ENCODE measurements around the gene GRIA1. TPM values are rescaled to one million over a fixed set of nuclear protein-coding genes. Genes with fewer than 3 reads are reported as not detected.
A peak's percentile ranks its signal among the peaks of the same experiment; 100 is the strongest.

Gene GRIA1
- polyA plus RNA-seq, 1 experiment: 6.7 TPM

GRCh38 chr5:153458268-153458667 lies 32.2 kb upstream of the GRIA1 start:
- no peak for TF ChIP-seq CTCF (IDR thresholded peaks at IDR 0.05; ENCODE audit: insufficient read depth, low read depth, low read length)
- CTCF ChIA-PET: interaction anchor here (1.5 kb wide), 1 partner anchor 16 kb away, joined by 3 read pairs; no protein-coding TSS in a partner anchor
- no peak for DNase-seq (ENCODE audit: low read depth)
- no peak overlapping the region for H3K4me3 ChIP-seq (ENCODE audit: low read depth, low read length)
- H3K27me3 ChIP-seq (ENCODE audit: control insufficient read depth, insufficient read depth, low read length): no peaks in the 10 kb centered on the region
- POLR2A ChIA-PET: no interaction called here
- no peaks in the 10 kb centered on the region for H3K36me3 ChIP-seq (ENCODE audit: control insufficient read depth, insufficient read depth, low read length)

- Histone ChIP-seq H3K4me3 (ENCODE audit: low read depth, low read length) (no peak overlapping the region), H3K36me3 (ENCODE audit: control insufficient read depth, insufficient read depth, low read length) (no peaks in the 10 kb centered on the region), H3K27me3 (ENCODE audit: control insufficient read depth, insufficient read depth, low read length) (no peaks in the 10 kb centered on the region)
- POLR2A ChIA-PET: interaction anchor here (0.7 kb wide), 1 partner anchor 425 kb away, joined by 4 read pairs; no protein-coding TSS in a partner anchor
- no peak for DNase-seq (ENCODE audit: low read depth)
- CTCF ChIA-PET: interaction anchor here (0.6 to 1.5 kb wide), 2 partner anchors 17 to 251 kb away, joined by 3 to 4 read pairs; no protein-coding TSS in a partner anchor
- TF ChIP-seq CTCF (IDR thresholded peaks at IDR 0.05; ENCODE audit: insufficient read depth, low read depth, low read length): no peak
Measured at GRCh38 chr5:153459051-153459743, 31.3 kb upstream of the GRIA1 start.

- ChIA-PET CTCF (interaction anchor here (1.0 to 1.1 kb wide), 2 partner anchors 15 to 60 kb away, joined by 3 read pairs; no protein-coding TSS in a partner anchor), POLR2A (interaction anchor here (0.5 kb wide), 1 partner anchor 32 kb away, joined by 4 read pairs; no protein-coding TSS in a partner anchor)
Measured at GRCh38 chr5:153460421-153460820, 30.0 kb upstream of the GRIA1 start.

GRCh38 chr5:153461341-153461740 lies 29.1 kb upstream of the GRIA1 start:
- no peaks in the 10 kb centered on the region for H3K36me3 ChIP-seq (ENCODE audit: control insufficient read depth, insufficient read depth, low read length)
- no peaks in the 10 kb centered on the region for H3K27me3 ChIP-seq (ENCODE audit: control insufficient read depth, insufficient read depth, low read length)
- POLR2A ChIA-PET: no interaction called here
- TF ChIP-seq CTCF (IDR thresholded peaks at IDR 0.05; ENCODE audit: insufficient read depth, low read depth, low read length): no peak
- no peak for DNase-seq (ENCODE audit: low read depth)
- CTCF ChIA-PET: interaction anchor here (0.6 to 1.1 kb wide), 3 partner anchors 39 to 84 kb away, joined by 3 to 4 read pairs (median 3); no protein-coding TSS in a partner anchor
- no peak overlapping the region for H3K4me3 ChIP-seq (ENCODE audit: low read depth, low read length)

More at GRCh38 chr5:153460421-153460820, 30.0 kb upstream of the GRIA1 start:
- no peak overlapping the region for H3K4me3 ChIP-seq (ENCODE audit: low read depth, low read length)
- no peaks in the 10 kb centered on the region for H3K27me3 ChIP-seq (ENCODE audit: control insufficient read depth, insufficient read depth, low read length)
- no peak for DNase-seq (ENCODE audit: low read depth)
- no peaks in the 10 kb centered on the region for H3K36me3 ChIP-seq (ENCODE audit: control insufficient read depth, insufficient read depth, low read length)
- TF ChIP-seq CTCF (IDR thresholded peaks at IDR 0.05; ENCODE audit: insufficient read depth, low read depth, low read length): no peak

GRCh38 chr5:153463806-153464205 lies 26.7 kb upstream of the GRIA1 start:
- Histone ChIP-seq H3K36me3 (ENCODE audit: control insufficient read depth, insufficient read depth, low read length) (no peaks in the 10 kb centered on the region), H3K4me3 (ENCODE audit: low read depth, low read length) (no peak overlapping the region), H3K27me3 (ENCODE audit: control insufficient read depth, insufficient read depth, low read length) (no peaks in the 10 kb centered on the region)
- TF ChIP-seq CTCF (IDR thresholded peaks at IDR 0.05; ENCODE audit: insufficient read depth, low read depth, low read length): no peak
- DNase-seq (ENCODE audit: low read depth): peak; percentile 62
- CTCF ChIA-PET: no interaction called here
- POLR2A ChIA-PET: no interaction called here

All from BJ (cell line).